H1 (cell line): ENCODE measurements around the gene ENTPD1. TPM values are rescaled to one million over a fixed set of nuclear protein-coding genes. Genes with fewer than 3 reads are reported as not detected.

Experiments used
- CTCF ChIA-PET: fragments of 300-600 bp; sonication (Branson Sonifier 250); formaldehyde crosslinking; loops from one replicate; lab custom pipeline; 2021; ENCODE audit not compliant: partially characterized antibody; lab: Charles Lee
- POLR2A ChIA-PET: fragments of 300-600 bp; sonication (Branson Sonifier 250); formaldehyde crosslinking; loops from one replicate; lab custom pipeline; 2021; ENCODE audit warnings: inconsistent platforms; ENCODE audit not compliant: partially characterized antibody; lab: Charles Lee
- DNase-seq, 2 experiments: peaks; one replicate each; pipeline versions ENCODE4 v3.0.0 to v3.0.0-alpha.2; 2010 to 2022; ENCODE audit warnings: low spot score in 2 of 2, low read depth in 1 of 2, mixed read lengths in 1 of 2
- FAIRE-seq: peaks from 2 replicates; lab custom pipeline; 2011; peaks lifted over from hg19 to GRCh38; lab: Jason Lieb, UNC
- H2AFZ ChIP-seq: 2 replicates; pipeline ENCODE4 v1.8.1; 2012; ENCODE audit warnings: low read length, inconsistent platforms
- H2AK5ac ChIP-seq: 2 replicates; pipeline ENCODE4 v1.6.1; 2013; ENCODE audit warnings: low read depth, low read length
- H2BK120ac ChIP-seq: replicated peaks from 2 replicates; pipeline ENCODE3; 2013; ENCODE audit warnings: low read depth, low read length, inconsistent platforms
- H2BK12ac ChIP-seq: 2 replicates; pipeline ENCODE4 v1.6.1; 2013; ENCODE audit warnings: low read depth, low read length
- H2BK15ac ChIP-seq: 2 replicates; pipeline ENCODE4 v1.6.1; 2013; ENCODE audit warnings: low read length
- H2BK20ac ChIP-seq: 2 replicates; pipeline ENCODE4 v1.6.1; 2013; ENCODE audit warnings: low read length
- H2BK5ac ChIP-seq: 2 replicates; pipeline ENCODE4 v1.6.1; 2013; ENCODE audit warnings: low read depth, low read length
- H3K14ac ChIP-seq: 2 replicates; pipeline ENCODE4 v1.6.1; 2013; ENCODE audit warnings: inconsistent platforms; ENCODE audit not compliant: insufficient read length
- H3K18ac ChIP-seq: 2 replicates; pipeline ENCODE4 v1.6.1; 2013; ENCODE audit warnings: low read length; ENCODE audit errors: extremely low read depth
- H3K23ac ChIP-seq: 2 replicates; pipeline ENCODE4 v1.6.1; 2013; ENCODE audit warnings: inconsistent platforms; ENCODE audit not compliant: insufficient read length
- H3K23me2 ChIP-seq: 2 replicates; pipeline ENCODE4 v1.6.1; 2013; ENCODE audit warnings: low read depth, low read length
- H3K27ac ChIP-seq: 2 replicates; pipeline ENCODE4 v1.6.1; 2011; ENCODE audit warnings: low read depth, low read length, inconsistent platforms
- H3K27me3 ChIP-seq, 4 experiments: replicated peaks in 1 of 4; 1 replicate in 1 of 4; 2 replicates in 3 of 4; pipeline versions ENCODE4 v1.6.1 to v1.8.1; 2011 to 2013; ENCODE audit warnings: low read length in 3 of 4, mild to moderate bottlenecking in 3 of 4, inconsistent platforms in 2 of 4, mixed read lengths in 2 of 4, moderate library complexity in 1 of 4; ENCODE audit not compliant: control insufficient read depth in 3 of 4, insufficient read depth in 3 of 4; ENCODE audit errors: extremely low read depth in 1 of 4
- H3K36me3 ChIP-seq, 4 experiments: 2 replicates each; pipeline versions ENCODE4 v1.6.1 to v1.8.1; 2011 to 2013; ENCODE audit warnings: mild to moderate bottlenecking in 4 of 4, low read length in 3 of 4, moderate library complexity in 2 of 4, control low read depth in 1 of 4, inconsistent platforms in 1 of 4; ENCODE audit not compliant: insufficient read depth in 4 of 4, control insufficient read depth in 2 of 4
- H3K4ac ChIP-seq: replicated peaks from 2 replicates; pipeline ENCODE3; 2013; ENCODE audit warnings: low read length, low read depth, mixed read lengths, inconsistent platforms; ENCODE audit not compliant: insufficient read length
- H3K4me1 ChIP-seq, 4 experiments: replicated peaks in 1 of 4; 1 replicate in 1 of 4; 2 replicates in 3 of 4; pipeline versions ENCODE4 v1.6.1 to v1.8.1; 2011 to 2013; ENCODE audit warnings: low read length in 3 of 4, inconsistent platforms in 2 of 4, mixed read lengths in 1 of 4; ENCODE audit not compliant: insufficient read depth in 4 of 4, control insufficient read depth in 3 of 4
- H3K4me2 ChIP-seq, 2 experiments: 2 replicates each; pipeline versions ENCODE4 v1.6.1 to v1.8.1; 2011 to 2013; ENCODE audit warnings: low read depth in 2 of 2, low read length in 2 of 2, control low read depth in 1 of 2, inconsistent platforms in 1 of 2, mild to moderate bottlenecking in 1 of 2; ENCODE audit not compliant: insufficient read depth in 1 of 2
- H3K4me3 ChIP-seq, 4 experiments: fragments of 200-600, 300-600 bp in 1 of 4; sonication (generic), shearing (Covaris generic), sonication (Bioruptor Twin) in 1 of 4; 2 replicates each; pipeline versions ENCODE4 v1.5.1 to v1.8.1; 2011 to 2016; ENCODE audit warnings: low read length in 4 of 4, low read depth in 3 of 4, control low read depth in 2 of 4, inconsistent platforms in 2 of 4, mild to moderate bottlenecking in 2 of 4, mixed read lengths in 1 of 4, moderate library complexity in 1 of 4; ENCODE audit not compliant: insufficient read depth in 2 of 4; ENCODE audit errors: extremely low read depth in 1 of 4
- H3K56ac ChIP-seq: replicated peaks from 2 replicates; pipeline ENCODE3; 2013; ENCODE audit warnings: low read depth, mild to moderate bottlenecking, mixed read lengths, low read length, inconsistent platforms; ENCODE audit not compliant: insufficient read length
- H3K79me1 ChIP-seq: 2 replicates; pipeline ENCODE4 v1.6.1; 2013; ENCODE audit warnings: low read depth, low read length, control low read depth
- H3K79me2 ChIP-seq, 2 experiments: 2 replicates each; pipeline versions ENCODE4 v1.6.1 to v1.8.1; 2012 to 2013; ENCODE audit warnings: low read length in 2 of 2, mild to moderate bottlenecking in 2 of 2, inconsistent platforms in 1 of 2; ENCODE audit not compliant: insufficient read depth in 2 of 2, control insufficient read depth in 1 of 2
- H3K9ac ChIP-seq, 4 experiments: replicated peaks in 1 of 4; 1 replicate in 1 of 4; 2 replicates in 3 of 4; pipeline versions ENCODE4 v1.6.1 to v1.8.1; 2011 to 2013; ENCODE audit warnings: low read depth in 3 of 4, low read length in 3 of 4, control low read depth in 2 of 4, mild to moderate bottlenecking in 2 of 4, moderate library complexity in 2 of 4, inconsistent platforms in 1 of 4; ENCODE audit errors: extremely low read depth in 1 of 4
- H3K9me3 ChIP-seq, 2 experiments: 2 replicates each; pipeline versions ENCODE4 v1.6.1 to v1.8.1; 2012 to 2013; ENCODE audit warnings: mild to moderate bottlenecking in 2 of 2, moderate library complexity in 2 of 2, control low read depth in 1 of 2, inconsistent platforms in 1 of 2, low read depth in 1 of 2, low read length in 1 of 2, mixed read lengths in 1 of 2; ENCODE audit not compliant: insufficient read depth in 2 of 2
- H4K20me1 ChIP-seq, 2 experiments: replicated peaks in 1 of 2; 2 replicates each; pipeline versions ENCODE3 to v1.8.1; 2011 to 2013; ENCODE audit warnings: inconsistent platforms in 2 of 2, low read length in 2 of 2, mild to moderate bottlenecking in 1 of 2; ENCODE audit not compliant: insufficient read depth in 2 of 2, control insufficient read depth in 1 of 2
- H4K5ac ChIP-seq: 2 replicates; pipeline ENCODE4 v1.6.1; 2013; ENCODE audit warnings: low read length, low read depth, mixed read lengths, inconsistent platforms; ENCODE audit not compliant: insufficient read length
- H4K8ac ChIP-seq: 2 replicates; pipeline ENCODE4 v1.8.0; 2013; ENCODE audit warnings: mild to moderate bottlenecking, moderate library complexity, low read length, inconsistent platforms; ENCODE audit not compliant: insufficient read depth; ENCODE audit errors: extremely low read depth
- H4K91ac ChIP-seq: replicated peaks from 2 replicates; pipeline ENCODE3; 2013; ENCODE audit warnings: low read length, mixed read lengths, inconsistent platforms; ENCODE audit not compliant: insufficient read length
- CHD2 ChIP-seq: IDR thresholded peaks from 2 replicates; pipeline ENCODE4 v1.6.1; 2012; ENCODE audit warnings: low read length, improper control_type of control experiment
- CREB1 ChIP-seq: IDR thresholded peaks from 2 replicates; pipeline ENCODE4 v1.6.1; 2012; ENCODE audit warnings: inconsistent platforms
- PHF8 ChIP-seq: fragments of 200-600 bp; sonication (generic); conservative IDR thresholded peaks from 2 replicates; pipeline ENCODE4 v1.7.1; 2012; ENCODE audit warnings: low read depth, mild to moderate bottlenecking, inconsistent platforms, low read length, moderate library complexity
- POLR2A ChIP-seq, 2 experiments: IDR thresholded peaks; 1 replicate in 1 of 2; 2 replicates in 1 of 2; pipeline ENCODE4 v1.6.1; 2011; ENCODE audit warnings: low read depth in 2 of 2, low read length in 2 of 2, mild to moderate bottlenecking in 2 of 2; ENCODE audit errors: control extremely low read depth in 1 of 2
- POLR2AphosphoS5 ChIP-seq: IDR thresholded peaks from 2 replicates; pipeline ENCODE4 v1.6.1; 2011; ENCODE audit warnings: low read depth, low read length
- RXRA ChIP-seq: IDR thresholded peaks from 2 replicates; pipeline ENCODE4 v1.6.1; 2011; ENCODE audit warnings: low read depth, mild to moderate bottlenecking, low read length, moderate library complexity; ENCODE audit not compliant: insufficient read depth
- SIN3A ChIP-seq, 2 experiments: IDR thresholded peaks in 1 of 2; conservative IDR thresholded peaks in 1 of 2; 2 replicates each; pipeline ENCODE4 v1.6.1; 2011 to 2012; ENCODE audit warnings: low read length in 2 of 2, improper control_type of control experiment in 1 of 2, low read depth in 1 of 2, mild to moderate bottlenecking in 1 of 2
- TAF7 ChIP-seq: optimal IDR thresholded peaks from 2 replicates; pipeline ENCODE3; 2011; ENCODE audit warnings: low read depth, mild to moderate bottlenecking, inconsistent platforms, low read length, moderate library complexity, borderline replicate concordance
- TCF12 ChIP-seq: IDR thresholded peaks from 2 replicates; pipeline ENCODE4 v1.6.1; 2011; ENCODE audit warnings: low read depth, mild to moderate bottlenecking, low read length
- ZNF274 ChIP-seq: IDR thresholded peaks from 2 replicates; pipeline ENCODE4 v1.7.0; 2012; ENCODE audit warnings: low read length, borderline replicate concordance; ENCODE audit errors: extremely low read depth
- WGBS, 2 experiments: shearing (Covaris generic) in 1 of 2; methylation state at CpG; one replicate each; pipeline versions ENCODE4 v1.1.6 to v1.1.7; 2013 to 2015; ENCODE audit warnings: low lambda C conversion rate in 2 of 2, mixed read lengths in 2 of 2, inconsistent platforms in 1 of 2, low coverage in 1 of 2, missing lambda C conversion rate in 1 of 2; ENCODE audit not compliant: insufficient replicate concordance in 2 of 2, insufficient coverage in 1 of 2, insufficient read length in 1 of 2; ENCODE audit errors: extremely low coverage in 1 of 2, missing lambda C conversion rate in 1 of 2; 5-methylcytosine and 5-hydroxymethylcytosine counted together
- polyA plus RNA-seq, 7 experiments: library from polyadenylated mRNA; depleted of rRNA in 3 of 7; stranded (reverse) in 5 of 7; unstranded in 2 of 7; fragments of >200 nt in 5 of 7; fragments of 200-250 nt in 2 of 7; gene quantifications; 1 replicate in 5 of 7; 2 replicates in 1 of 7; 4 replicates in 1 of 7; pipeline versions ENCODE4 v1.2.1 to v1.2.3, GENCODE V29; 2011 to 2013; ENCODE audit warnings: missing spikeins in 2 of 7, mixed read lengths in 2 of 7
- total RNA-seq: library from RNA; stranded (reverse); fragmentation: NEBNext Ultra II Directional; extraction: Animal tissue kit (Norgen Biotek cat#: 25700); gene quantifications from 2 replicates; pipeline ENCODE4 v1.2.1, GENCODE V29; 2021

Gene ENTPD1
- total and polyA plus RNA-seq, 2 of the 8 experiments (the other 6 are each of a cell fraction or from before 2014, with no cell fraction given), result 2.2 to 2.5 TPM

DNA sequence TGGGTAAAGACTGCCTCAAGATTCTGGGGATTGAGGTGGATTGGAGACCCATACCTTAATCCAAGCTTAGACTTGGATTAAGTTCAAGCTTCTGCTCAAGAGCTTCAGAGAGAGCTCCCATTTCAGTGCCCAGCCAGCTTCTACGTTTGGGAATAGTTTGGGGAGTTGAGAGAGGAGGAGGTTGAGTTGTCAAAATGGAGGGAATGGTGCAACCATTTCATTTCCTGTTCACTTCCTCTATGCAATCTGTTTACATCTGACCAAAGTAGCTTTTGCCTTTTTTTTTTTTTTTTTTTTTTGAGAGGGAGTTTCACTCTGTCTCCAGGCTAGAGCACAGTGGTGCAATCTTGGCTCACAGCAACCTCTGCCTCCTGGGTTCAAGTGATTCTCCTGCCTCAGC is 65.8 kb downstream of the ENTPD1 start:
- no peak overlapping the region for H3K18ac ChIP-seq
- no peak overlapping the region for H4K91ac ChIP-seq
- ChIA-PET POLR2A (interaction anchor here (1.2 kb wide), 1 partner anchor 23 kb away, joined by 3 read pairs; no protein-coding TSS in a partner anchor), CTCF (interaction anchor here (1.4 kb wide), 1 partner anchor 20 kb away, joined by 7 read pairs; no protein-coding TSS in a partner anchor)
- 80% methylated on average over 1 of the region's 1 CpG; no CpG with 5 or more reads in 1 of the 2 experiments for WGBS, 2 experiments
- no peak overlapping the region for H2AK5ac ChIP-seq
- no peak for DNase-seq
- no peak overlapping the region for H2AFZ ChIP-seq
- H3K4me1 ChIP-seq, result no peaks in the 10 kb centered on the region
- no peaks in the 10 kb centered on the region for H3K36me3 ChIP-seq
- no peak overlapping the region for H3K4ac ChIP-seq
- no peak overlapping the region for H3K9ac ChIP-seq
- TF ChIP-seq TCF12, result no peak
- TF ChIP-seq POLR2AphosphoS5, result no peak
- no peak for TF ChIP-seq ZNF274
- no peak for TF ChIP-seq CHD2
- TF ChIP-seq POLR2A (IDR thresholded peaks at IDR 0.05; ENCODE audit: control extremely low read depth in 1 of 2, low read depth in 2 of 2, low read length in 2 of 2), result no peak
- TF ChIP-seq RXRA, result no peak
- TF ChIP-seq PHF8, result no peak
- TF ChIP-seq TAF7, result no peak
- no peak for TF ChIP-seq CREB1
- TF ChIP-seq SIN3A (conservative IDR thresholded peaks at IDR 0.05 in 1 of 2, IDR thresholded peaks at IDR 0.05 in 1 of 2; ENCODE audit: low read depth in 1 of 2, low read length in 2 of 2), result no peak
- no peak overlapping the region for H4K8ac ChIP-seq
- no peak overlapping the region for H2BK20ac ChIP-seq
- H3K27me3 ChIP-seq, result no peaks in the 10 kb centered on the region
- no peak overlapping the region for H2BK12ac ChIP-seq
- H3K23ac ChIP-seq, result no peak overlapping the region
- H2BK5ac ChIP-seq, result no peak overlapping the region
- H3K9me3 ChIP-seq, result no peaks in the 10 kb centered on the region
- H3K4me3 ChIP-seq, result no peak overlapping the region
- no peak overlapping the region for H4K5ac ChIP-seq
- H3K79me2 ChIP-seq, result no peaks in the 10 kb centered on the region
- no peak overlapping the region for H3K4me2 ChIP-seq
- H3K14ac ChIP-seq, result no peak overlapping the region
- no peak overlapping the region for H2BK120ac ChIP-seq
- no peaks in the 10 kb centered on the region for H4K20me1 ChIP-seq
- no peak for FAIRE-seq
- H3K56ac ChIP-seq, result no peak overlapping the region
- H2BK15ac ChIP-seq, result no peak overlapping the region
- H3K23me2 ChIP-seq, result no peaks in the 10 kb centered on the region
- H3K79me1 ChIP-seq, result no peaks in the 10 kb centered on the region
- no peak overlapping the region for H3K27ac ChIP-seq
